CD14-positive monocyte (primary cell): Measurements from ENCODE around the gene PEX10. TPM values are rescaled to one million over a fixed set of nuclear protein-coding genes. Genes with fewer than 3 reads are reported as not detected.

Experiments used
- DNase-seq, 3 donors: peaks; one replicate each; pipeline ENCODE4 v3.0.0-alpha.2; 2011 to 2022
- H2AFZ ChIP-seq: 2 replicates; pipeline ENCODE4 v1.6.0; 2012; ENCODE audit warnings: mild to moderate bottlenecking, low read depth, low read length, inconsistent platforms; ENCODE audit not compliant: insufficient read depth, poor library complexity, severe bottlenecking
- H3K27ac ChIP-seq, 2 donors: 1 replicate in 1 of 2; 2 replicates in 1 of 2; pipeline ENCODE4 v1.5.1; 2012 to 2013; ENCODE audit warnings: low read length in 2 of 2, control low read depth in 1 of 2, inconsistent platforms in 1 of 2, low read depth in 1 of 2, mild to moderate bottlenecking in 1 of 2
- H3K27me3 ChIP-seq, 2 donors: one replicate each; pipeline versions ENCODE4 v1.6.0 to v1.6.1; 2011 to 2013; ENCODE audit warnings: low read length in 2 of 2; ENCODE audit not compliant: control insufficient read depth in 2 of 2, insufficient read depth in 2 of 2
- H3K36me3 ChIP-seq, 2 donors: replicated peaks in 1 of 2; 1 replicate in 1 of 2; 2 replicates in 1 of 2; pipeline versions ENCODE4 v1.5.1 to v1.6.1; 2012 to 2013; ENCODE audit warnings: low read length in 2 of 2, control low read depth in 1 of 2, inconsistent platforms in 1 of 2, mild to moderate bottlenecking in 1 of 2; ENCODE audit not compliant: insufficient read depth in 2 of 2, control insufficient read depth in 1 of 2
- H3K4me1 ChIP-seq, 2 donors: 1 replicate in 1 of 2; 2 replicates in 1 of 2; pipeline versions ENCODE4 v1.5.1 to v1.6.1; 2012 to 2013; ENCODE audit warnings: low read length in 2 of 2, control low read depth in 1 of 2, inconsistent platforms in 1 of 2, mild to moderate bottlenecking in 1 of 2, moderate library complexity in 1 of 2; ENCODE audit not compliant: insufficient read depth in 2 of 2, control insufficient read depth in 1 of 2
- H3K4me2 ChIP-seq: replicated peaks from 2 replicates; pipeline ENCODE3; 2012; ENCODE audit warnings: low read length, moderate library complexity, mild to moderate bottlenecking; ENCODE audit not compliant: poor library complexity, severe bottlenecking; ENCODE audit errors: extremely low read depth
- H3K4me3 ChIP-seq, 3 experiments: fragments of 200-600 bp in 1 of 3; sonication (generic) in 1 of 3; replicated peaks in 1 of 3; 1 replicate in 2 of 3; 2 replicates in 1 of 3; pipeline ENCODE4 v1.5.1; 2011 to 2013; ENCODE audit warnings: low read length in 3 of 3, mild to moderate bottlenecking in 3 of 3, control low read depth in 2 of 3, low read depth in 2 of 3, inconsistent platforms in 1 of 3, moderate library complexity in 1 of 3
- H3K79me2 ChIP-seq: 2 replicates; pipeline ENCODE4 v1.6.0; 2012; ENCODE audit warnings: mild to moderate bottlenecking, control low read depth, inconsistent platforms, low read length, moderate library complexity; ENCODE audit not compliant: insufficient read depth
- H3K9ac ChIP-seq: 2 replicates; pipeline ENCODE4 v1.6.0; 2017; ENCODE audit warnings: low read length, mild to moderate bottlenecking; ENCODE audit not compliant: insufficient read depth, poor library complexity, severe bottlenecking
- H3K9me3 ChIP-seq, 2 donors: replicated peaks in 1 of 2; 1 replicate in 1 of 2; 2 replicates in 1 of 2; pipeline versions ENCODE4 v1.5.1 to v1.6.1; 2012 to 2013; ENCODE audit warnings: low read length in 2 of 2, control low read depth in 1 of 2; ENCODE audit not compliant: control insufficient read depth in 1 of 2, insufficient read depth in 1 of 2
- H4K20me1 ChIP-seq: 2 replicates; pipeline ENCODE4 v1.6.0; 2012; ENCODE audit warnings: mild to moderate bottlenecking, low read length, control low read depth, moderate library complexity; ENCODE audit not compliant: insufficient read depth
- H3K27ac Mint-ChIP-seq, 7 donors: one replicate each; pipeline ENCODE4 v1.8.0; 2020; ENCODE audit warnings: mild to moderate bottlenecking in 7 of 7, mixed read lengths in 7 of 7, moderate library complexity in 6 of 7, inconsistent platforms in 2 of 7
- H3K27me3 Mint-ChIP-seq, 3 donors: one replicate each; pipeline ENCODE4 v1.8.0; 2021 to 2022; ENCODE audit warnings: low read depth in 3 of 3, mild to moderate bottlenecking in 3 of 3, mixed read lengths in 3 of 3, moderate library complexity in 3 of 3, inconsistent platforms in 1 of 3
- H3K36me3 Mint-ChIP-seq, 2 donors: one replicate each; pipeline ENCODE4 v1.8.0; 2020; ENCODE audit warnings: mixed read lengths in 2 of 2, inconsistent platforms in 1 of 2, mild to moderate bottlenecking in 1 of 2
- H3K4me1 Mint-ChIP-seq: one replicate; pipeline ENCODE4 v1.8.0; 2020; ENCODE audit warnings: mild to moderate bottlenecking, mixed read lengths
- H3K4me3 Mint-ChIP-seq, 2 donors: one replicate each; pipeline ENCODE4 v1.8.0; 2020; ENCODE audit warnings: mild to moderate bottlenecking in 2 of 2, mixed read lengths in 2 of 2, moderate library complexity in 1 of 2
- H3K9me3 Mint-ChIP-seq, 7 donors: one replicate each; pipeline ENCODE4 v1.8.0; 2020 to 2022; ENCODE audit warnings: mixed read lengths in 7 of 7, mild to moderate bottlenecking in 6 of 7, moderate library complexity in 6 of 7, inconsistent platforms in 2 of 7
- CTCF ChIP-seq: fragments of 200-600 bp; IDR thresholded peaks from one replicate; pipeline ENCODE4 v1.8.0; 2022; ENCODE audit warnings: antibody characterized with exemption, mild to moderate bottlenecking
- WGBS: methylation state at CpG from one replicate; pipeline ENCODE4 v1.1.5; 2013; ENCODE audit warnings: missing lambda C conversion rate; ENCODE audit not compliant: insufficient coverage; 5-methylcytosine and 5-hydroxymethylcytosine counted together
- intact Hi-C, 2 donors: fragments of 100-400 bp; cut with micrococcal nuclease; formaldehyde crosslinking; loops; one replicate each; pipeline versions ENCODE4 v1.15.0 to v1.15.1; 2023
- polyA plus RNA-seq, 3 donors: library from polyadenylated mRNA; depleted of rRNA in 1 of 3; unstranded in 2 of 3; stranded (reverse) in 1 of 3; fragments of 300-500 nt in 2 of 3; fragments of >200 nt in 1 of 3; fragmentation: Illumina TruSeq in 2 of 3; gene quantifications; 1 replicate in 2 of 3; 2 replicates in 1 of 3; pipeline ENCODE4 v1.2.3, GENCODE V29; 2012 to 2021

Gene PEX10
- polyA plus RNA-seq, 3 donors, result 7.0 to 10.5 (median 8.2) TPM

DNA sequence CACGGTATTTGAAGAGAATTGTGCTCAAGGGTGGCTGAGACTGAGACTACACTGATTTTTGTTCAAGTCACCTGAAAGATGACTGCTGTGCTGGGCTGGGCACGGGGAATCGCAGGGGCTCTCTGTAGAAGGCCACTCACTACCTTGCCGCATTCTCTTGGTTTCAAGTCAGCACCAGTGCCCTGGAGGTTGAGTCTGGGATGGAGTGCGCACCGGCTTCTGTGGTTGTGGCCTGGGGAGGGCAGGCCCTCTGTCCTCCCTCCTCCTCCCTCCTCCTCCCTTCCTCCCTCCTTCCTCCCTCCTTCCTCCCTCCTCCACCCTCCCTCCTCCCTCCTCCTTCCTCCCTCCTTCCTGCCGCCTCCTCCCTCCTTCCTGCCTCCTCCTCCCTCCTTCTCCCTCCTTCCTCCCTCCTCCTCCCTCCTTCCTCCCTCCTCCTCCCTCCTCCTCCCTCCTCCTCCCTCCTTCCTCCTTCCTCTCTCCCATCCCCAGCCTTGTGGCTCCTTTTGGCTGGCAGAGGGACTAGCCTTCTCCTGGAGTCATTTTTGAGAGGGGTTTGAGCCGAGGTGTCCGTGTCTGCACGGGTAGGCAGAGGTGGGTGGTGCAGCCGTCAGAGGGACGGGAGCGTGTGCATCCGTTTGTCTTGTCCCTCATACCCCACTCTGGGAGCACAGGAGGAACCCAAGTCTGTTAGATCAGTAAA lies 11.3 kb downstream of the PEX10 start:
- Histone ChIP-seq H3K9me3 (no peaks in the 10 kb centered on the region), H3K27me3 (no peaks in the 10 kb centered on the region), H4K20me1 (peaks cover 82% of the 10 kb centered on the region), H3K79me2 (peaks cover 14% of the 10 kb centered on the region), H3K4me3 (no peak overlapping the region), H3K4me1 (no peaks in the 10 kb centered on the region), H3K27ac (peak overlapping the region in 1 of 2 donors; percentile 58), H3K9ac (no peak overlapping the region), H3K36me3 (peaks cover 80 to 94% of the 10 kb centered on the region in 2 donors), H3K4me2 (no peak overlapping the region), H2AFZ (no peak overlapping the region)
- Mint-ChIP-seq H3K27ac (peak overlapping the region in 5 of 7 donors; percentile 37 to 74 (median 66)), H3K27me3 (peaks cover 0 to 2% (median 0%) of the 10 kb centered on the region in 3 donors), H3K9me3 (no peaks in the 10 kb centered on the region), H3K4me1 (no peaks in the 10 kb centered on the region), H3K4me3 (peak overlapping the region in 1 of 2 donors; percentile 37), H3K36me3 (peaks cover 84 to 98% of the 10 kb centered on the region in 2 donors)
- DNase-seq, result no peak
- intact Hi-C loops, result no loop called here
- WGBS, result 96% methylated on average over 5 of the region's 14 CpGs
- no peak for TF ChIP-seq CTCF

DNA sequence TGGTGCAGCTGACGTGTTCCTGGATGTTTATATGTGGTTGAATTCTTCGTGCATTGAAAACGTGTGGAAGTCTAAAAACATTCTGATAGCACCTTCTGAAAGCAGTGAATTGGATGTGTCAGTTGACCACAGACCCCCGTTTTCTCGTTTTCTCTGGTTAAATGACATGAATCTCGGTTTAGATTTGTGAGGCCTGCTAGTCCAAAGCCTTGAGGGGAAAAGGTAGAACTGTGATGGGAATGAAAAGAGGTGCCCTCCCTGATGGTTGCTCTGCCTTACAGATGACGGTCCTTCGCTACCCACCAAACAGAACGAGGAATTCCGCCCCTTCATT lies 11.8 kb downstream of the PEX10 start:
- Histone ChIP-seq H3K79me2 (peaks cover 19% of the 10 kb centered on the region), H3K4me3 (no peak overlapping the region), H3K27me3 (no peaks in the 10 kb centered on the region), H3K27ac (peak overlapping the region in 1 of 2 donors; percentile 58), H3K36me3 (peaks cover 85 to 97% of the 10 kb centered on the region in 2 donors), H3K9ac (no peak overlapping the region), H3K4me1 (no peaks in the 10 kb centered on the region), H3K4me2 (no peak overlapping the region), H3K9me3 (no peaks in the 10 kb centered on the region), H2AFZ (no peak overlapping the region), H4K20me1 (peaks cover 87% of the 10 kb centered on the region)
- Mint-ChIP-seq H3K36me3 (peaks cover 87 to 98% of the 10 kb centered on the region in 2 donors), H3K27ac (peak overlapping the region in 2 of 7 donors; percentile 35 to 54), H3K9me3 (no peaks in the 10 kb centered on the region), H3K4me3 (no peak overlapping the region), H3K4me1 (no peaks in the 10 kb centered on the region), H3K27me3 (peaks cover 0 to 2% (median 0%) of the 10 kb centered on the region in 3 donors)
- no peak for TF ChIP-seq CTCF
- WGBS, result 89% methylated on average over 8 of the region's 10 CpGs
- intact Hi-C loops, result no loop called here
- no peak for DNase-seq
